ENCODE data around the gene HVCN1.
"Not testable (repeated sequence)": the region's sequence is repeated elsewhere in the genome, so short reads cannot be mapped to it uniquely, and the experiment has no call there.

The HVCN1 gene
- total RNA-seq, result 6.6 to 10.9 (median 8.7) reads per million in 4 experiments

GRCh38 chr12:110688446-110689280 lies at the start of gene HVCN1:
Gene HVCN1, minus strand, starts transcription at chr12:110689115. Its CDS starts 5,870 bp downstream, at chr12:110683245.
- peak; percentile 41 for DNase-seq

GRCh38 chr12:110737532-110737931 lies 48.6 kb upstream of the HVCN1 start:
- DNase-seq, result no peak

GRCh38 chr12:110737016-110737415 lies 48.1 kb upstream of the HVCN1 start:
- DNase-seq, result not testable (repeated sequence)

GRCh38 chr12:110733900-110734299 lies 45.0 kb upstream of the HVCN1 start:
- DNase-seq, result no peak

- no peak for DNase-seq
These were observed 44.3 kb upstream of the HVCN1 start for GRCh38 chr12:110733089-110733715.

- no peak for DNase-seq
These were observed 43.7 kb upstream of the HVCN1 start for GRCh38 chr12:110732572-110732971.

GRCh38 chr12:110731479-110731878 lies 42.6 kb upstream of the HVCN1 start:
- no peak for DNase-seq

GRCh38 chr12:110728628-110729027 lies 39.7 kb upstream of the HVCN1 start:
- no peak for DNase-seq

- DNase-seq, result no peak
These were observed 37.9 kb upstream of the HVCN1 start for GRCh38 chr12:110726708-110727369.

- no peak for DNase-seq
These were observed 37.1 kb upstream of the HVCN1 start for GRCh38 chr12:110726028-110726427.

GRCh38 chr12:110725267-110725666 lies 36.4 kb upstream of the HVCN1 start:
- DNase-seq, result no peak

GRCh38 chr12:110722892-110723291 lies 34.0 kb upstream of the HVCN1 start:
- DNase-seq, result not testable (repeated sequence)

- no peak for DNase-seq
These were observed 32.7 kb upstream of the HVCN1 start for GRCh38 chr12:110721570-110721969.

- DNase-seq, result no peak
These were observed 31.6 kb upstream of the HVCN1 start for GRCh38 chr12:110720516-110720915.

GRCh38 chr12:110718222-110718908 lies 29.4 kb upstream of the HVCN1 start:
- no peak for DNase-seq

GRCh38 chr12:110717037-110717436 lies 28.1 kb upstream of the HVCN1 start:
- DNase-seq, result no peak

GRCh38 chr12:110708917-110709316 lies 20.0 kb upstream of the HVCN1 start:
- DNase-seq, result no peak

- DNase-seq, result no peak
These were observed 16.4 kb upstream of the HVCN1 start for GRCh38 chr12:110705309-110705708.

- DNase-seq, result no peak
These were observed 15.8 kb upstream of the HVCN1 start for GRCh38 chr12:110704750-110705149.

- no peak for DNase-seq
These were observed 15.3 kb upstream of the HVCN1 start for GRCh38 chr12:110704231-110704630.

GRCh38 chr12:110702081-110702480 lies 13.2 kb upstream of the HVCN1 start:
- no peak for DNase-seq

GRCh38 chr12:110699591-110700445 lies 10.9 kb upstream of the HVCN1 start:
- no peak for DNase-seq
